Stomach (tissue), 4 donors: ENCODE data around the gene BRD7.

Experiments used
- CTCF ChIP-seq, 7 experiments: fragments of 450-650 bp in 4 of 7; fragments of 200-600 bp in 3 of 7; sonication (generic) in 3 of 7; IDR thresholded peaks; one replicate each; pipeline ENCODE4 v1.5.1; 2016 to 2019; ENCODE audit warnings: antibody characterized with exemption in 7 of 7, control low read depth in 2 of 7, mild to moderate bottlenecking in 1 of 7
- EP300 ChIP-seq: sonication (generic); formaldehyde crosslinking; IDR thresholded peaks from one replicate; pipeline ENCODE4 v1.6.1; 2017; ENCODE audit warnings: antibody characterized with exemption
- POLR2A ChIP-seq, 4 donors: fragments of 450-650 bp; IDR thresholded peaks; one replicate each; pipeline ENCODE4 v1.6.1; 2016; ENCODE audit warnings: antibody characterized with exemption in 4 of 4, control low read depth in 2 of 4, mild to moderate bottlenecking in 1 of 4, moderate library complexity in 1 of 4

DNA sequence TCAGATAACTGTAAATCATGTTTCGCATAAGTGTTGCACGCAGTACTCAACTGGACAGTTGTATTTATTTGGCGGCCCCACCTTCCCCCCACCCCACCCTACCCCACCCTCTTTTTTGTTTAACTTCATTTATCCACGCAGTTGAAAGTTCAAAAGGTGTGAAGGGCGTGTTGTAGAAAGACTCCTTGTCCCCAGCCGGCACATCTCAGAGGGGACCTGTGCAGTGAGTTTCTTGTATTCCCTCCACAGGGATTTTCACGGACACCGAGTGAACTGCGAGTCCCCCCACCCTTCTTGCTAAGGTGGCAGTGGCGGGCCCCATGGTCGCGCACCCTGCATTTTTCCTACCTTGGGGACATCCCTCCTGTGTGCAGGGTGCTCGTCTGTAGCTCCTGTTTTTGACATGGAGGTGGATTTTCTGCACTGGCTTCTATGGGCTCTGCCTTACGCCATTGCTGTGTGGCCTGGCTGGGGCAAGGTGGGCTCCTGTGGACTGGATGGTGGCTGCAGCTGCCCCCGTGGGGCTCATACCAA is 66.2 kb downstream of the BRD7 start:
- TF ChIP-seq CTCF (IDR thresholded peaks at IDR 0.05) (no peak), EP300 (no peak), POLR2A (IDR thresholded peaks at IDR 0.05) (no peak)
